Measurements from ENCODE around the gene TRIP11. TPM values are rescaled to one million over a fixed set of nuclear protein-coding genes. Genes with fewer than 3 reads are reported as not detected.

The TRIP11 gene
- total RNA-seq, 1 experiment from 2014 or later, result 37.3 TPM

- no peak for ATAC-seq
- no peak for DNase-seq (ENCODE audit: low read depth, low spot score)
- Histone ChIP-seq H3K27me3 (ENCODE audit: control insufficient read depth, insufficient read depth, low read length) (no peaks in the 10 kb centered on the region), H3K9me3 (ENCODE audit: control insufficient read depth, insufficient read depth, low read depth, low read length) (no peaks in the 10 kb centered on the region), H3K4me3 (ENCODE audit: low read depth in 2 of 2, low read length in 2 of 2) (no peak overlapping the region), H3K36me3 (ENCODE audit: control insufficient read depth, insufficient read depth, low read length) (no peaks in the 10 kb centered on the region), H3K4me1 (ENCODE audit: control insufficient read depth, insufficient read depth, low read length) (no peaks in the 10 kb centered on the region), H3K27ac (ENCODE audit: low read length) (no peak overlapping the region)
- POLR2A ChIA-PET, result no interaction called here
- no TSS peak for BruUV-seq (replicated peaks)
- intact Hi-C loops (cut with micrococcal nuclease; ENCODE audit: unreplicated experiment), result no loop called here
- in situ Hi-C loops (cut with HindIII; ENCODE audit: low pct_unique_long_range_greater_than_20kb, low sequenced_read_pairs), result no loop called here
- TF ChIP-seq TCF7L2 (IDR thresholded peaks at IDR 0.05; ENCODE audit: low read depth, low read length), result no peak
- TF ChIP-seq POLR2AphosphoS5 (IDR thresholded peaks at IDR 0.05; ENCODE audit: low read depth, low read length), result no peak
- TF ChIP-seq CTCF (IDR thresholded peaks at IDR 0.05), result no peak
- TF ChIP-seq SIN3A (IDR thresholded peaks at IDR 0.05; ENCODE audit: borderline replicate concordance, insufficient read depth, low read depth, low read length), result no peak
- TF ChIP-seq REST (IDR thresholded peaks at IDR 0.05; ENCODE audit: insufficient read depth in 1 of 2, low read depth in 2 of 2, low read length in 1 of 2), result no peak
- CTCF ChIA-PET, result no interaction called here
Observed at GRCh38 chr14:91956616-91957015, 83.2 kb downstream of the TRIP11 start.

- intact Hi-C loops (cut with micrococcal nuclease; ENCODE audit: unreplicated experiment) (no loop called here), in situ Hi-C loops (cut with HindIII; ENCODE audit: low pct_unique_long_range_greater_than_20kb, low sequenced_read_pairs) (no loop called here)
- DNase-seq (ENCODE audit: low read depth, low spot score) (no peak), ATAC-seq (no peak)
- Histone ChIP-seq H3K27ac (ENCODE audit: low read length) (no peak overlapping the region), H3K27me3 (ENCODE audit: control insufficient read depth, insufficient read depth, low read length) (no peaks in the 10 kb centered on the region), H3K4me3 (ENCODE audit: low read depth in 2 of 2, low read length in 2 of 2) (no peak overlapping the region), H3K4me1 (ENCODE audit: control insufficient read depth, insufficient read depth, low read length) (no peaks in the 10 kb centered on the region), H3K9me3 (ENCODE audit: control insufficient read depth, insufficient read depth, low read depth, low read length) (no peaks in the 10 kb centered on the region), H3K36me3 (ENCODE audit: control insufficient read depth, insufficient read depth, low read length) (no peaks in the 10 kb centered on the region)
- ChIA-PET POLR2A (no interaction called here), CTCF (no interaction called here)
- BruUV-seq (replicated peaks), result no TSS peak
- TF ChIP-seq REST (IDR thresholded peaks at IDR 0.05; ENCODE audit: insufficient read depth in 1 of 2, low read depth in 2 of 2, low read length in 1 of 2), result no peak
- no peak for TF ChIP-seq POLR2AphosphoS5 (IDR thresholded peaks at IDR 0.05; ENCODE audit: low read depth, low read length)
- TF ChIP-seq TCF7L2 (IDR thresholded peaks at IDR 0.05; ENCODE audit: low read depth, low read length), result no peak
- no peak for TF ChIP-seq SIN3A (IDR thresholded peaks at IDR 0.05; ENCODE audit: borderline replicate concordance, insufficient read depth, low read depth, low read length)
- TF ChIP-seq CTCF (IDR thresholded peaks at IDR 0.05), result no peak
Observed at GRCh38 chr14:91955168-91955567, 84.7 kb downstream of the TRIP11 start.

Measured in Panc1 (cell line).